ENCODE measurements around the gene EXOC3L4.

EXOC3L4 gene

GRCh38 chr14:103091883-103092222, 2.7 kb upstream of the EXOC3L4 start:
- peak overlapping the region; percentile 25; the same call in 1 of the 2 replicates for H3K4me3 ChIP-seq (ENCODE audit: low read length)
- TF ChIP-seq ZNF274 (IDR thresholded peaks at IDR 0.05; ENCODE audit: low read depth, low read length) = no peak

DNA sequence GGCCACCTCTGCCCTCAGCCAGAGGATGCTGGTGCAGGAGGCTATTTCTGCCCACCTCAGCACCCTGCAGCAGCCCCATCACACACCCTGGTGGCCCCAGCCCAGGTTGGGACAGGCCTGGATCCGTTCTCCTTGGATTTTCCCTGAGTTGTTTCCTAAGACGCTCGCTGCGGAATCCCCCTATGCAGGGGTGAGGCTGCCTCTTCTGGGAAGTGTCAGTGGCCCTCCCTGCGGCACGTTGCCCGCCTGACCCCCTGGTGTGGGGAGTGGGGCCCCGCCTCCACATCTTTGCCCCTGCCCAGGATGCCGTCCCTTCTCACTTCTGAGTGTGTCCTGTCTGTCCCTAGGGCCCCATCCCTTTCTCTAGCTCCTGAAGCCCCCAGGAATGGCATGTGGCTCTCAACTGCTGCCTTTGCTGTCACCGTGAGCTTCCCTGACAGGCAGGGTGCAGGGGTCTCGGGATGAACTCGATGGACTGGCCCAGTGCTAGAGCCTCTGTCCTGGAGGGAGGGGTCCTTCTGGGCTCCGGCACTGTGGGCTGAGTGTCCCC, 594 bp upstream of the EXOC3L4 start:
- TF ChIP-seq ZNF274 (IDR thresholded peaks at IDR 0.05; ENCODE audit: low read depth, low read length) = no peak
- H3K4me3 ChIP-seq (ENCODE audit: low read length) = no peak overlapping the region

DNA sequence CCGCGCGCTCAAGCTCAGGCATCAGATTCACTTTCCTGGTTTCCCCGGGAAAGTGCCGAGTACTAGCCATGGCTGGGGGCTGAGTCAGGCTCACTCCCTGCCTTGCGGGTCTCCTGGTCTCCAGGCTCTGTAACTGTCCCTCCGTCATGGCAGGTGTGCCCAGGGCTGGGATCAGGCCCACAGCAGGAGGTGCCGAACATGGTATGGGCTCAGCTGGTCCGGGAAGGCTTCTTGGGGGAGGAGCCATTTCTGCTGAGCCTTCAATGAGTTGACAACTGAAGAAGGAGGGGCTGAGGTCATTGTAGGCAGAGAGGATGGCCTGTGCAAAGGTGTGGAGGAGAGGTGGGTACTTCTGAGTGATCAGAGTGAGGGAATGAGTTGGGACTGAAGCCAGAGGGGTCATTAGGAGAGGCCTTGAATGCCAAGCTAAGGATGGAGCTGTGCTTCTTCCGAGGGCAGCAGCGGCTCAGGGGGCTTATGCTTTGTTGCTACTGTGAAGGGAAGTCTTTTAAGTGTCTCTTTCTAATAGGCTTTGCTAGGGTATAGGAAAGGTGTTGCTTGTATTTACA, 769 bp downstream of the EXOC3L4 start:
- TF ChIP-seq ZNF274 (IDR thresholded peaks at IDR 0.05; ENCODE audit: low read depth, low read length) = no peak
- H3K4me3 ChIP-seq (ENCODE audit: low read length) = no peak overlapping the region

DNA sequence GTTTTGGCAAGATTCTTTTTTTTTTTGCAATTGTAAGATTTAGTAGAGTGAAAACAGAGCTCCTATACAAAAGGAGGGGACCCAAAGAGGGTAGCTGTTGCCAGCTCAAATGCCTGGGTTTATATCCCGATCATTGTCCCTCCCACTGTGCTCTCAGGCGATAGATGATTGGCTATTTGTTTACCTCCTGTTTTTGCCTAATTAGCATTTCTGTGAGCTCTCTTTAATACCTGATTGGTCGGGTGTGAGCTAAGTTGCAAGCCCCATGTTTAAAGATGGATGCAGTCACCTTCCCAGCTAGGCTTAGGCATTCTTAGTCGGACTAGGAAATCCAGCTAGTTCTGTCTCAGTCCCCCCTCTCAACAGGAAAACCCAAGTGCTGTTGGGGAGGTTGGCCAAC, 1.9 kb downstream of the EXOC3L4 start:
- TF ChIP-seq ZNF274 (IDR thresholded peaks at IDR 0.05; ENCODE audit: low read depth, low read length) = no peak
- H3K4me3 ChIP-seq (ENCODE audit: low read length) = no peak overlapping the region

- H3K4me3 ChIP-seq (ENCODE audit: low read length) = no peak overlapping the region
- no peak for TF ChIP-seq ZNF274 (IDR thresholded peaks at IDR 0.05; ENCODE audit: low read depth, low read length)
Measured at GRCh38 chr14:103097244-103097993, 2.9 kb downstream of the EXOC3L4 start.

- no peak overlapping the region for H3K4me3 ChIP-seq (ENCODE audit: low read length)
- TF ChIP-seq ZNF274 (IDR thresholded peaks at IDR 0.05; ENCODE audit: low read depth, low read length) = no peak
Measured at GRCh38 chr14:103097994-103098957, 3.8 kb downstream of the EXOC3L4 start.

DNA sequence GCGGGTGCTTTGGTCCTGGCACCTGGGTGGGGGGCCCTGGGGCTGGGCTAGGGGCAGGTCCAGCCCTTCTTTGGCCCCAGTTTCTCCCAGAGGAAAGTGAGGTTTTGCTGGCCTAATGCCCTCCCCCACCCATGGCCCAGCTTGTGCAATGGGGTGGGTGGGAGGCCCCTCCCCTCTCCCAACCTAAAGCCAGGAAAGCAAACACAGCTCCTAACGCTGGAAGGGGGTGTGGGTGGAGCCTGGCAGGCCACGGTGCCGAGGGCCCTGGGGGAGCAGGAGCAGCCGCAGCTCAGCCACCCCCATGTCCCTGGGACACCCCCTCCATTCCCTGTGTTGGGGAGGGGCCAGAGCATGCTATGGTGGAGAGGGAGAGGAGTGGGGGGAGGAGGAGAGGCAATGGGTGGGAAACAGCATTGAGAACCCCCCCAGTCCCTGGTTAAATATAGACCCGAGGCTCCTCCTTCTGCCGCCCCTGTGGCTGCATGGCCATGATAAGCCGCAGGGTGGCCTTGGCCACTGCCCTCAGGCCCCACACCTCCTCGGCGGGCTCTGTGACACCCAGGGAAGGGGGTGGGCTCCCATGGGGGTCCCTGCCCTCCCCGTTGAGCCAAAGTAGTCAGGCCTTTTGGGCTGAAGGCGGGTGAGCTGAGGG, 4.7 kb downstream of the EXOC3L4 start:
- TF ChIP-seq ZNF274 (IDR thresholded peaks at IDR 0.05; ENCODE audit: low read depth, low read length) = no peak
- H3K4me3 ChIP-seq (ENCODE audit: low read length) = no peak overlapping the region

GRCh38 chr14:103099733-103100280, 5.3 kb downstream of the EXOC3L4 start:
- H3K4me3 ChIP-seq (ENCODE audit: low read length) = no peak overlapping the region
- TF ChIP-seq ZNF274 (IDR thresholded peaks at IDR 0.05; ENCODE audit: low read depth, low read length) = no peak

DNA sequence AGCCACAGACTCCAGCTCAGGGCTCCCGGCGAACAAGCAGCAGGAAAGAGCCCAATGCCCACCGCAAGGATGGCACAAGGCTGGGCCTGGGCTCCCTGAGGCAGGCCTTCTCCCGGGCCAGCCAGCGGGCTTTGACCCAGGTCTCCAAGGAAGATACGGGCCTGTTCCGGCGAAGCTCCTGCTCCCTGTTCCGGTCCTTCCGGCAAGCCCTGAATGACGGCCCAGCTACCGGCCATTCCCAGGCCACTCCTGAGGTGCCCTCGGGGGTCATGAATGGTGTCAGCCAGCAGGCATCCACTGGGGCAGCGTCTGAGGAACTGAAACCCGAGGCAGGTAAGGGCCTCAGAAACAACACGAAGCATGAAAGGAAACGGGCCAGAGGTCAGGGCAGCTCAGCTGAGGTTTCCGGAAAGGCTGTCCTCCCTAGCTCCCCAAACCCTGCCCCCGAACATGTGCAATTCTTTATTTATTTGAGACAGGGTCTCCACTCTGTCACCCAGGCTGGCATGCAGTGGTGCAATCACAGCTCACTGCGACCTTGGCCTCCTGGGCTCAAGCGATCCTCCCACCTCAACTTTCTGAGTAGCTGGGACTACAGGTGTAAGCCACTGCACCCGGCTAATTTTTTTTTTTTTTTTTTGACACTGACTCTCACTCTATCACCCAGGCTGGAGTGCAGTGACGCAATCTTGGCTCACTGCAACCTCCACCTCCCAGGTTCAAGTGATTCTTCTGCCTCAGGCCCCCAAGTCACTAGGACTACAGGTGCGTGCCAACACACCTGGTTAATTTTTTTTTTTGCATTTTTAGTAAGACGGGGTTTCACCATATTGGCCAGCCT, 6.0 kb downstream of the EXOC3L4 start:
- no peak overlapping the region for H3K4me3 ChIP-seq (ENCODE audit: low read length)
- no peak for TF ChIP-seq ZNF274 (IDR thresholded peaks at IDR 0.05; ENCODE audit: low read depth, low read length)

DNA sequence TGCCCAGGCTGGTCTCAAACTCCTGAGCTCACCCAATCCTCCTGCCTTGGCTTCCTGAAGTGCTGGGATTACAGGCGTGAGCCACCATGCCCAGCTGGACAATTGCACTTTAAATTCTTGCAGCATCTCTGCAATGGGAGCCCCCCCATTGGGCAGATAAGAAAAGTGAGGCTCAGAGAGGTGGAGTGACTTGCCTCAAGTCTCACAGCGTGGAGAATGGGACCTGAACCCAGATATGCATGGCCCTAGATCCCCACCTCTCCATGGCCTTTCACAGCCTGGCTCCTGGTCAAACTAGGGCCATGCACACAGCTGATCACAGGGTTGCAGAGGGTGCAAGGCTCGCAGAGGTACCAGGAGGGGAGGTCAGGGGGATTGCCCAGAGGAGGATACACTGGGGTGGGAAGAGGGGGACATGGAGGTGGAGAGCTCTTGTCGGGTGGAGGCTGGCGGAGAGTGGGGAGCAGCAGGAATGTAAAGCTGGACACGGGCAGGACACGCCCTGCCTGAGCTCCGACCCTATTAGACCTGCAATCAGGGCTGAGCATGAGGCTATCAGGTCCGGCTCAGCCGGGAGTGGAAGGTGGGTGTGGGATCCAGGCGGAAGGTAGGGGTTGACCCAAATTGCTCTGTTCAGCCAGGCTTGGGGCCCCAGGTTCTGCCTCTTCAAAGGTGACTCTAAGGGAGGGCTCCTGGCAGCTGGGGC, 6.9 kb downstream of the EXOC3L4 start:
- TF ChIP-seq ZNF274 (IDR thresholded peaks at IDR 0.05; ENCODE audit: low read depth, low read length) = no peak
- no peak overlapping the region for H3K4me3 ChIP-seq (ENCODE audit: low read length)

DNA sequence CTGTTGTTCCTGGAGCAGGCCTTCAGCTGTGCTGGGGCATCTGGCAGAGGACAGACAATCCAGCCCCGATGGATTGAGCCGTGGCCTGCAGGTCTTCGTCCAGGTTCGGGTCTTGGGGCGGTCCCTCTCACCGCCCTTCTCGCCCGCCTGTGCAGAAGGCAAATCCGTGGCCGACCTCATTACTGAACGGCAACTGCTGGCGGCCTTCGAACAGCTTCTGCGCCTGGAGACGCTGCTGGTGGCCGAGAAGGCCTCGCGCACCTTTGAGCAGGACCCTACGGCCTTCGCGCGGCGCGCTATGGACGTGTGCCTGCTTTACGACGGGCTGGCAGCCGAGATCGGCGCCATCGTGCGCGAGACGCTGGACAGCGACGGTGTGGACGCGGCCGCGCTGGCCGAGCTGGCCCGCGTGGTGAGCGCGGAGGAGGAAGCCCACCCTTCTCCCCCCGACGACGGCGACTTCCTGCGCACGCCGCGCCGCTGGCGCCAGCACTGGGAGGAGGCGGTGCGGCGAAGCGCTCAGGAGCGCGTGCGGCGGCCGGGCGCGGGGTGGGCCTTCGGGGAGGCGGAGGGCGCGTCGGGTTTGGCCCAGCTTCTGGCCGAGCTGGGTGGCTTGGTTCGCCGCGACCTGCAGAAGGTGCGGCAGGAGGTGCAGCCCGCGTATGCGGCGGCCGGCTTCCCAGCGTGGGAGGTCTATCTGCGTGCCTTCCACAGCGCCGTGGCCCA, 7.6 kb downstream of the EXOC3L4 start:
- H3K4me3 ChIP-seq (ENCODE audit: low read length) = no peak overlapping the region
- no peak for TF ChIP-seq ZNF274 (IDR thresholded peaks at IDR 0.05; ENCODE audit: low read depth, low read length)
